Activated B cell treated with CpG ODN at 0.5 μM for 24 hours (primary cell): ENCODE data around the gene MAB21L3. TPM values are rescaled to one million over a fixed set of nuclear protein-coding genes. Genes with fewer than 3 reads are reported as not detected.

ENCODE experiments used
- ATAC-seq: fragments of 200-7000 bp; cut with Tn5 transposase; one replicate; pipeline ENCODE4 v1.10.0; 2021; ENCODE audit warnings: low read depth, mild to moderate bottlenecking, moderate library complexity
- CTCF ChIA-PET: fragments of 350-600 bp; sonication (Branson Sonifier 250); formaldehyde crosslinking; loops from one replicate; lab custom pipeline; 2021; ENCODE audit warnings: antibody characterized with exemption; lab: Charles Lee
- POLR2A ChIA-PET: fragments of 350-600 bp; sonication (Branson Sonifier 250); formaldehyde crosslinking; loops from one replicate; lab custom pipeline; 2021; ENCODE audit warnings: antibody characterized with exemption; lab: Charles Lee
- DNase-seq: peaks from one replicate; pipeline ENCODE4 v3.0.0; 2022
- H3K27ac Mint-ChIP-seq: one replicate; pipeline ENCODE4 v1.8.0; 2020; ENCODE audit warnings: mixed read lengths
- H3K27me3 Mint-ChIP-seq: one replicate; pipeline ENCODE4 v1.8.0; 2021; ENCODE audit warnings: mixed read lengths
- H3K36me3 Mint-ChIP-seq: one replicate; pipeline ENCODE4 v1.8.0; 2021; ENCODE audit warnings: low read depth, mixed read lengths
- H3K4me1 Mint-ChIP-seq: one replicate; pipeline ENCODE4 v1.8.0; 2021; ENCODE audit warnings: mixed read lengths
- H3K4me3 Mint-ChIP-seq: one replicate; pipeline ENCODE4 v1.8.0; 2020; ENCODE audit warnings: mild to moderate bottlenecking, mixed read lengths
- H3K9me3 Mint-ChIP-seq: one replicate; pipeline ENCODE4 v1.8.0; 2020; ENCODE audit warnings: mixed read lengths
- CTCF ChIP-seq: fragments of 200-600 bp; IDR thresholded peaks from one replicate; pipeline ENCODE4 v1.8.0; 2022; ENCODE audit warnings: antibody characterized with exemption, mild to moderate bottlenecking
- intact Hi-C: fragments of 100-400 bp; cut with micrococcal nuclease; formaldehyde crosslinking; loops from one replicate; pipeline ENCODE4 v1.15.1; 2024
- total RNA-seq: library from RNA; stranded (reverse); gene quantifications from 2 replicates; pipeline ENCODE4 v1.2.3, GENCODE V29; 2022

Gene MAB21L3
- total RNA-seq, 1 donor from 2014 or later: not detected

GRCh38 chr1:116075575-116075974, 35.6 kb upstream of the MAB21L3 start:
- H3K4me1 Mint-ChIP-seq: no peaks in the 10 kb centered on the region
- no peak overlapping the region for H3K27ac Mint-ChIP-seq
- CTCF ChIA-PET: no interaction called here

GRCh38 chr1:116075990-116076389, 35.2 kb upstream of the MAB21L3 start:
- H3K9me3 Mint-ChIP-seq: no peaks in the 10 kb centered on the region
- H3K36me3 Mint-ChIP-seq: no peaks in the 10 kb centered on the region
- intact Hi-C loops: no loop called here
- no peak for DNase-seq
- no peak for TF ChIP-seq CTCF
- no peak overlapping the region for H3K4me3 Mint-ChIP-seq
- no peak for ATAC-seq
- ChIA-PET CTCF (no interaction called here), POLR2A (no interaction called here)
- no peaks in the 10 kb centered on the region for H3K27me3 Mint-ChIP-seq
- no peaks in the 10 kb centered on the region for H3K4me1 Mint-ChIP-seq
- H3K27ac Mint-ChIP-seq: no peak overlapping the region

More at GRCh38 chr1:116075575-116075974, 35.6 kb upstream of the MAB21L3 start:
- Mint-ChIP-seq H3K36me3 (no peaks in the 10 kb centered on the region), H3K9me3 (no peaks in the 10 kb centered on the region), H3K4me3 (no peak overlapping the region), H3K27me3 (no peaks in the 10 kb centered on the region)
- ATAC-seq: no peak
- POLR2A ChIA-PET: no interaction called here
- TF ChIP-seq CTCF: no peak
- intact Hi-C loops: no loop called here
- DNase-seq: no peak

GRCh38 chr1:116076831-116077230, 34.4 kb upstream of the MAB21L3 start:
- CTCF ChIA-PET: no interaction called here
- POLR2A ChIA-PET: no interaction called here
- intact Hi-C loops: no loop called here
- no peaks in the 10 kb centered on the region for H3K27me3 Mint-ChIP-seq
- DNase-seq (no peak), ATAC-seq (no peak)
- H3K36me3 Mint-ChIP-seq: no peaks in the 10 kb centered on the region
- no peak overlapping the region for H3K4me3 Mint-ChIP-seq
- H3K4me1 Mint-ChIP-seq: no peaks in the 10 kb centered on the region
- TF ChIP-seq CTCF: no peak
- no peak overlapping the region for H3K27ac Mint-ChIP-seq
- H3K9me3 Mint-ChIP-seq: no peaks in the 10 kb centered on the region

GRCh38 chr1:116078699-116079223, 32.4 kb upstream of the MAB21L3 start:
- Mint-ChIP-seq H3K27ac (no peak overlapping the region), H3K4me3 (no peak overlapping the region), H3K27me3 (no peaks in the 10 kb centered on the region), H3K36me3 (no peaks in the 10 kb centered on the region), H3K9me3 (no peaks in the 10 kb centered on the region), H3K4me1 (no peaks in the 10 kb centered on the region)
- ATAC-seq (no peak), DNase-seq (no peak)
- TF ChIP-seq CTCF: no peak
- ChIA-PET POLR2A (no interaction called here), CTCF (no interaction called here)
- intact Hi-C loops: no loop called here

GRCh38 chr1:116087628-116088027, 23.6 kb upstream of the MAB21L3 start:
- Mint-ChIP-seq H3K36me3 (peaks cover 4% of the 10 kb centered on the region), H3K4me3 (no peak overlapping the region), H3K9me3 (peaks cover 27% of the 10 kb centered on the region), H3K27ac (no peak overlapping the region), H3K27me3 (peaks cover 21% of the 10 kb centered on the region), H3K4me1 (no peaks in the 10 kb centered on the region)
- CTCF ChIA-PET: no interaction called here
- no peak for TF ChIP-seq CTCF
- POLR2A ChIA-PET: no interaction called here
- DNase-seq (no peak), ATAC-seq (no peak)
- intact Hi-C loops: no loop called here
